Measurements from ENCODE around the gene TTC34.

TTC34 gene

GRCh38 chr1:2629627-2630497 is 171.6 kb downstream of the TTC34 start:
- no peaks in the 10 kb centered on the region for H3K79me2 ChIP-seq (ENCODE audit: insufficient read depth, low read length)
- H3K4me2 ChIP-seq (ENCODE audit: insufficient read depth, low read length): no peak overlapping the region
- H3K27ac ChIP-seq (ENCODE audit: low read length): no peak overlapping the region
- H3K36me3 ChIP-seq (ENCODE audit: insufficient read depth, low read length): no peaks in the 10 kb centered on the region
- no peak overlapping the region for H2AFZ ChIP-seq (ENCODE audit: low read depth, low read length)
- TF ChIP-seq CTCF (IDR thresholded peaks at IDR 0.05; ENCODE audit: borderline replicate concordance, extremely low read depth, low read length, poor library complexity, severe bottlenecking) (no peak), EZH2 (IDR thresholded peaks at IDR 0.05; ENCODE audit: borderline replicate concordance, low read depth, low read length, severe bottlenecking) (no peak)
- no peaks in the 10 kb centered on the region for H3K4me1 ChIP-seq (ENCODE audit: insufficient read depth, low read length)
- peaks cover 5% of the 10 kb centered on the region for H3K9me3 ChIP-seq (ENCODE audit: insufficient read depth, low read length, severe bottlenecking)
- DNase-seq: no peak
- H3K27me3 ChIP-seq (ENCODE audit: insufficient read depth, low read length, poor library complexity): no peaks in the 10 kb centered on the region
- ATAC-seq (ENCODE audit: insufficient read depth, low read depth): no peak
- H4K20me1 ChIP-seq (ENCODE audit: insufficient read depth, low read length): no peaks in the 10 kb centered on the region
- H3K4me3 ChIP-seq (ENCODE audit: low read depth in 1 of 2, low read length in 2 of 2): no peak overlapping the region
- no peak overlapping the region for H3K9ac ChIP-seq (ENCODE audit: low read depth, low read length)

DNA sequence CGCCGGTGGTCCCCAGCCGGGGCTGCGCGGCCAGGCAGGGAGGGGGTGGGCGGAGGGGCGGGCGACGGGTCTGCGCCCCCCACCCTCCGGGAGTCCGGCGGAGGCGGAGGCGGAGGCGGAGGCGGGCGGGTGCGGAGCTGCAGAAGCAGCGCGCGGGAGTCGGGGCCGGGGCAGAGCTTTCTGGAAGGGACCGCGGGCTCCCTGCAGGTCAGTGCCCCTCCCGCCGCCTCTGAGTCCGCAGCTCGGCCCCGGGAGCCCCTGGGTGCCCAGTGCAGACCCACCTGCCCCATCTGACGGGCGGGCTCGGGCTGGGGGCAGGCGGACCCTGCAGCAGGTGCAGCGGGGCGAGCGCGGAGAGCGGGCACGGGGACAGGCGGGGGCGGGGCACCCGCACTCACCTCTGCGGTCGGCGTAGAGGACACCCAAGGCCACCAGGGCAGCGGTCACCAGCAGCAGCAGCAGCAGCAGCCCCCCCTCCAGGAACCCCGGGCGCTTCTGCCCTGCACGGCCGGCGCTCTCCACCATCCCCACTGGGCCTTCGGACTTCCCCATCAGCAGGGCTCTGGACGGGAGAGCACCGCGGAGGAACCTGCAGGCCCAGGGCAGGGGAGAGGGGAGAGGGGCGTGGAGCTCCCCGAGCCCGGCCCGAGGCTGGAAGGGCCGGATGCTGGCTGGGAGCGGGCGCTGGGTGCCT is 172.4 kb downstream of the TTC34 start:
- Histone ChIP-seq H2AFZ (ENCODE audit: low read depth, low read length) (no peak overlapping the region), H3K4me3 (ENCODE audit: low read depth in 1 of 2, low read length in 2 of 2) (no peak overlapping the region)
- TF ChIP-seq EZH2 (IDR thresholded peaks at IDR 0.05; ENCODE audit: borderline replicate concordance, low read depth, low read length, severe bottlenecking) (no peak), CTCF (IDR thresholded peaks at IDR 0.05; ENCODE audit: borderline replicate concordance, extremely low read depth, low read length, poor library complexity, severe bottlenecking) (no peak)

GRCh38 chr1:2628191-2628932 is 173.1 kb downstream of the TTC34 start:
- H3K9ac ChIP-seq (ENCODE audit: low read depth, low read length): no peak overlapping the region
- H3K27ac ChIP-seq (ENCODE audit: low read length): no peak overlapping the region
- no peak for DNase-seq
- no peak for ATAC-seq (ENCODE audit: insufficient read depth, low read depth)
- no peaks in the 10 kb centered on the region for H3K79me2 ChIP-seq (ENCODE audit: insufficient read depth, low read length)
- H3K4me2 ChIP-seq (ENCODE audit: insufficient read depth, low read length): no peak overlapping the region
- H3K4me1 ChIP-seq (ENCODE audit: insufficient read depth, low read length): no peaks in the 10 kb centered on the region
- no peak overlapping the region for H3K4me3 ChIP-seq (ENCODE audit: low read depth in 1 of 2, low read length in 2 of 2)
- H3K27me3 ChIP-seq (ENCODE audit: insufficient read depth, low read length, poor library complexity): no peaks in the 10 kb centered on the region
- H4K20me1 ChIP-seq (ENCODE audit: insufficient read depth, low read length): no peaks in the 10 kb centered on the region
- peaks cover 5% of the 10 kb centered on the region for H3K9me3 ChIP-seq (ENCODE audit: insufficient read depth, low read length, severe bottlenecking)
- TF ChIP-seq EZH2 (IDR thresholded peaks at IDR 0.05; ENCODE audit: borderline replicate concordance, low read depth, low read length, severe bottlenecking) (no peak), CTCF (IDR thresholded peaks at IDR 0.05; ENCODE audit: borderline replicate concordance, extremely low read depth, low read length, poor library complexity, severe bottlenecking) (no peak)
- no peak overlapping the region for H2AFZ ChIP-seq (ENCODE audit: low read depth, low read length)
- no peaks in the 10 kb centered on the region for H3K36me3 ChIP-seq (ENCODE audit: insufficient read depth, low read length)

More for the DNA sequence above, 172.4 kb downstream of the TTC34 start:
- no peak overlapping the region for H3K27ac ChIP-seq (ENCODE audit: low read length)
- no peaks in the 10 kb centered on the region for H3K36me3 ChIP-seq (ENCODE audit: insufficient read depth, low read length)
- H3K9ac ChIP-seq (ENCODE audit: low read depth, low read length): no peak overlapping the region
- DNase-seq (no peak), ATAC-seq (ENCODE audit: insufficient read depth, low read depth) (no peak)
- no peaks in the 10 kb centered on the region for H3K27me3 ChIP-seq (ENCODE audit: insufficient read depth, low read length, poor library complexity)
- no peaks in the 10 kb centered on the region for H3K4me1 ChIP-seq (ENCODE audit: insufficient read depth, low read length)
- H4K20me1 ChIP-seq (ENCODE audit: insufficient read depth, low read length): no peaks in the 10 kb centered on the region
- peaks cover 5% of the 10 kb centered on the region for H3K9me3 ChIP-seq (ENCODE audit: insufficient read depth, low read length, severe bottlenecking)
- no peak overlapping the region for H3K4me2 ChIP-seq (ENCODE audit: insufficient read depth, low read length)
- H3K79me2 ChIP-seq (ENCODE audit: insufficient read depth, low read length): no peaks in the 10 kb centered on the region

Measured in DND-41 (cell line).